ENCODE results near the gene BRS3.

BRS3 gene

GRCh38 chrX:136496186-136496763 lies 8.5 kb downstream of the BRS3 start:
- peaks cover 13% of the 10 kb centered on the region for H3K36me3 ChIP-seq (ENCODE audit: control insufficient read depth, low read depth, low read length)
- peaks cover 8% of the 10 kb centered on the region for H3K9me3 ChIP-seq (ENCODE audit: control insufficient read depth, low read depth, low read length)
- H3K9ac ChIP-seq (ENCODE audit: low read length), result peak overlapping the region; percentile 43
- H3K4me3 ChIP-seq (ENCODE audit: low read length), result peak overlapping the region; percentile 89
- no peaks in the 10 kb centered on the region for H3K4me1 ChIP-seq (ENCODE audit: control insufficient read depth, low read depth, low read length)
- no peak overlapping the region for H3K27ac ChIP-seq (ENCODE audit: low read length)
- no peaks in the 10 kb centered on the region for H3K27me3 ChIP-seq (ENCODE audit: control insufficient read depth, insufficient read depth, low read length)

GRCh38 chrX:136496764-136497555 lies 9.2 kb downstream of the BRS3 start:
- H3K4me1 ChIP-seq (ENCODE audit: control insufficient read depth, low read depth, low read length), result no peaks in the 10 kb centered on the region
- H3K36me3 ChIP-seq (ENCODE audit: control insufficient read depth, low read depth, low read length), result peaks cover 15% of the 10 kb centered on the region
- H3K27me3 ChIP-seq (ENCODE audit: control insufficient read depth, insufficient read depth, low read length), result no peaks in the 10 kb centered on the region
- peak overlapping the region; percentile 43 for H3K9ac ChIP-seq (ENCODE audit: low read length)
- H3K9me3 ChIP-seq (ENCODE audit: control insufficient read depth, low read depth, low read length), result peaks cover 11% of the 10 kb centered on the region
- peak overlapping the region; percentile 89 for H3K4me3 ChIP-seq (ENCODE audit: low read length)
- no peak overlapping the region for H3K27ac ChIP-seq (ENCODE audit: low read length)

- H3K36me3 ChIP-seq (ENCODE audit: control insufficient read depth, low read depth, low read length), result peaks cover 19% of the 10 kb centered on the region
- peaks cover 11% of the 10 kb centered on the region for H3K9me3 ChIP-seq (ENCODE audit: control insufficient read depth, low read depth, low read length)
- no peaks in the 10 kb centered on the region for H3K4me1 ChIP-seq (ENCODE audit: control insufficient read depth, low read depth, low read length)
- no peaks in the 10 kb centered on the region for H3K27me3 ChIP-seq (ENCODE audit: control insufficient read depth, insufficient read depth, low read length)
- no peak within 1 kb of the TSS for H3K27ac ChIP-seq (ENCODE audit: low read length)
- peak within 1 kb of the TSS; percentile 89 for H3K4me3 ChIP-seq (ENCODE audit: low read length)
- peak within 1 kb of the TSS; percentile 67 for H3K9ac ChIP-seq (ENCODE audit: low read length)
These were observed 9.9 kb downstream of the BRS3 start, which contains the start of gene HTATSF1 for GRCh38 chrX:136497556-136498052. HTATSF1 (plus strand) TSS chrX:136497592; CDS start chrX:136497685, 93 bp downstream.

- Histone ChIP-seq H3K36me3 (ENCODE audit: control insufficient read depth, low read depth, low read length) (no peaks in the 10 kb centered on the region), H3K4me3 (ENCODE audit: low read length) (no peak overlapping the region), H3K9me3 (ENCODE audit: control insufficient read depth, low read depth, low read length) (peaks cover 18% of the 10 kb centered on the region), H3K9ac (ENCODE audit: low read length) (no peak overlapping the region), H3K4me1 (ENCODE audit: control insufficient read depth, low read depth, low read length) (no peaks in the 10 kb centered on the region), H3K27me3 (ENCODE audit: control insufficient read depth, insufficient read depth, low read length) (no peaks in the 10 kb centered on the region), H3K27ac (ENCODE audit: low read length) (no peak overlapping the region)
These were observed 31.3 kb downstream of the BRS3 start for GRCh38 chrX:136519069-136519468.

- H3K9me3 ChIP-seq (ENCODE audit: control insufficient read depth, low read depth, low read length), result peaks cover 14% of the 10 kb centered on the region
- H3K9ac ChIP-seq (ENCODE audit: low read length), result no peak overlapping the region
- H3K27ac ChIP-seq (ENCODE audit: low read length), result no peak overlapping the region
- no peaks in the 10 kb centered on the region for H3K4me1 ChIP-seq (ENCODE audit: control insufficient read depth, low read depth, low read length)
- H3K4me3 ChIP-seq (ENCODE audit: low read length), result no peak overlapping the region
- H3K27me3 ChIP-seq (ENCODE audit: control insufficient read depth, insufficient read depth, low read length), result no peaks in the 10 kb centered on the region
- no peaks in the 10 kb centered on the region for H3K36me3 ChIP-seq (ENCODE audit: control insufficient read depth, low read depth, low read length)
These were observed 36.0 kb downstream of the BRS3 start for GRCh38 chrX:136523770-136524169.

GRCh38 chrX:136525738-136526606 lies 38.2 kb downstream of the BRS3 start:
- H3K27me3 ChIP-seq (ENCODE audit: control insufficient read depth, insufficient read depth, low read length), result no peaks in the 10 kb centered on the region
- H3K9ac ChIP-seq (ENCODE audit: low read length), result no peak overlapping the region
- peaks cover 9% of the 10 kb centered on the region for H3K9me3 ChIP-seq (ENCODE audit: control insufficient read depth, low read depth, low read length)
- no peaks in the 10 kb centered on the region for H3K36me3 ChIP-seq (ENCODE audit: control insufficient read depth, low read depth, low read length)
- H3K27ac ChIP-seq (ENCODE audit: low read length), result no peak overlapping the region
- no peak overlapping the region for H3K4me3 ChIP-seq (ENCODE audit: low read length)
- no peaks in the 10 kb centered on the region for H3K4me1 ChIP-seq (ENCODE audit: control insufficient read depth, low read depth, low read length)

GRCh38 chrX:136528645-136529315 lies 41.0 kb downstream of the BRS3 start:
- no peaks in the 10 kb centered on the region for H3K36me3 ChIP-seq (ENCODE audit: control insufficient read depth, low read depth, low read length)
- H3K9ac ChIP-seq (ENCODE audit: low read length), result no peak overlapping the region
- H3K9me3 ChIP-seq (ENCODE audit: control insufficient read depth, low read depth, low read length), result peaks cover 12% of the 10 kb centered on the region
- no peak overlapping the region for H3K27ac ChIP-seq (ENCODE audit: low read length)
- no peak overlapping the region for H3K4me3 ChIP-seq (ENCODE audit: low read length)
- no peaks in the 10 kb centered on the region for H3K4me1 ChIP-seq (ENCODE audit: control insufficient read depth, low read depth, low read length)
- H3K27me3 ChIP-seq (ENCODE audit: control insufficient read depth, insufficient read depth, low read length), result no peaks in the 10 kb centered on the region

- no peaks in the 10 kb centered on the region for H3K4me1 ChIP-seq (ENCODE audit: control insufficient read depth, low read depth, low read length)
- no peak overlapping the region for H3K4me3 ChIP-seq (ENCODE audit: low read length)
- H3K27ac ChIP-seq (ENCODE audit: low read length), result no peak overlapping the region
- H3K27me3 ChIP-seq (ENCODE audit: control insufficient read depth, insufficient read depth, low read length), result no peaks in the 10 kb centered on the region
- H3K36me3 ChIP-seq (ENCODE audit: control insufficient read depth, low read depth, low read length), result no peaks in the 10 kb centered on the region
- no peak overlapping the region for H3K9ac ChIP-seq (ENCODE audit: low read length)
- peaks cover 12% of the 10 kb centered on the region for H3K9me3 ChIP-seq (ENCODE audit: control insufficient read depth, low read depth, low read length)
These were observed 42.0 kb downstream of the BRS3 start for GRCh38 chrX:136529795-136530194.

- H3K27ac ChIP-seq (ENCODE audit: low read length), result no peak within 1 kb of the TSS
- no peaks in the 10 kb centered on the region for H3K4me1 ChIP-seq (ENCODE audit: control insufficient read depth, low read depth, low read length)
- H3K36me3 ChIP-seq (ENCODE audit: control insufficient read depth, low read depth, low read length), result no peaks in the 10 kb centered on the region
- H3K4me3 ChIP-seq (ENCODE audit: low read length), result no peak within 1 kb of the TSS
- H3K27me3 ChIP-seq (ENCODE audit: control insufficient read depth, insufficient read depth, low read length), result no peaks in the 10 kb centered on the region
- H3K9me3 ChIP-seq (ENCODE audit: control insufficient read depth, low read depth, low read length), result peaks cover 5% of the 10 kb centered on the region
- no peak within 1 kb of the TSS for H3K9ac ChIP-seq (ENCODE audit: low read length)
These were observed 44.2 kb downstream of the BRS3 start, which contains the start of gene VGLL1 for GRCh38 chrX:136531951-136532350. VGLL1 (plus strand) TSS chrX:136532215; CDS start chrX:136536021, 3,806 bp downstream.

GRCh38 chrX:136534131-136534530 lies 46.4 kb downstream of the BRS3 start:
- Histone ChIP-seq H3K36me3 (ENCODE audit: control insufficient read depth, low read depth, low read length) (no peaks in the 10 kb centered on the region), H3K4me1 (ENCODE audit: control insufficient read depth, low read depth, low read length) (no peaks in the 10 kb centered on the region), H3K27ac (ENCODE audit: low read length) (no peak overlapping the region), H3K9ac (ENCODE audit: low read length) (no peak overlapping the region), H3K4me3 (ENCODE audit: low read length) (no peak overlapping the region), H3K9me3 (ENCODE audit: control insufficient read depth, low read depth, low read length) (peaks cover 3% of the 10 kb centered on the region), H3K27me3 (ENCODE audit: control insufficient read depth, insufficient read depth, low read length) (no peaks in the 10 kb centered on the region)

GRCh38 chrX:136538811-136539210 lies 51.1 kb downstream of the BRS3 start:
- Histone ChIP-seq H3K27me3 (ENCODE audit: control insufficient read depth, insufficient read depth, low read length) (no peaks in the 10 kb centered on the region), H3K9ac (ENCODE audit: low read length) (no peak overlapping the region), H3K27ac (ENCODE audit: low read length) (no peak overlapping the region), H3K4me3 (ENCODE audit: low read length) (no peak overlapping the region), H3K4me1 (ENCODE audit: control insufficient read depth, low read depth, low read length) (no peaks in the 10 kb centered on the region), H3K9me3 (ENCODE audit: control insufficient read depth, low read depth, low read length) (no peaks in the 10 kb centered on the region), H3K36me3 (ENCODE audit: control insufficient read depth, low read depth, low read length) (no peaks in the 10 kb centered on the region)
